GM12891 (cell line): ENCODE results near the gene FLACC1.

Experiments used
- POLR2A ChIP-seq: IDR thresholded peaks from 2 replicates; pipeline ENCODE4 v1.6.1; 2011; ENCODE audit warnings: low read depth, low read length, control low read depth
- POLR2AphosphoS5 ChIP-seq: IDR thresholded peaks from 2 replicates; pipeline ENCODE4 v1.6.1; 2011; ENCODE audit warnings: low read depth, low read length, control low read depth
- TAF1 ChIP-seq: IDR thresholded peaks from 2 replicates; pipeline ENCODE4 v1.6.1; 2011; ENCODE audit warnings: low read depth, low read length, control low read depth

GRCh38 chr2:201260302-201260800 lies 96.8 kb downstream of the FLACC1 start, which contains the start of gene CASP8:
- TF ChIP-seq TAF1 (peak; percentile 56; the same call in 1 of the 2 replicates), POLR2A (0 out of 2 replicates have a peak, but pooled peaks have one; percentile 69), POLR2AphosphoS5 (peak; percentile 70)
